ENCODE measurements around the gene PCIF1.
"Not testable (repeated sequence)": the region's sequence is repeated elsewhere in the genome, so short reads cannot be mapped to it uniquely, and the experiment has no call there.

Gene PCIF1

GRCh38 chr20:45924391-45925261 is 9.9 kb upstream of the PCIF1 start:
- no peak for DNase-seq

- no peak for DNase-seq
Measured at GRCh38 chr20:45925821-45926506, 8.5 kb upstream of the PCIF1 start.

GRCh38 chr20:45926731-45927070 is 7.8 kb upstream of the PCIF1 start:
- no peak for DNase-seq

DNA sequence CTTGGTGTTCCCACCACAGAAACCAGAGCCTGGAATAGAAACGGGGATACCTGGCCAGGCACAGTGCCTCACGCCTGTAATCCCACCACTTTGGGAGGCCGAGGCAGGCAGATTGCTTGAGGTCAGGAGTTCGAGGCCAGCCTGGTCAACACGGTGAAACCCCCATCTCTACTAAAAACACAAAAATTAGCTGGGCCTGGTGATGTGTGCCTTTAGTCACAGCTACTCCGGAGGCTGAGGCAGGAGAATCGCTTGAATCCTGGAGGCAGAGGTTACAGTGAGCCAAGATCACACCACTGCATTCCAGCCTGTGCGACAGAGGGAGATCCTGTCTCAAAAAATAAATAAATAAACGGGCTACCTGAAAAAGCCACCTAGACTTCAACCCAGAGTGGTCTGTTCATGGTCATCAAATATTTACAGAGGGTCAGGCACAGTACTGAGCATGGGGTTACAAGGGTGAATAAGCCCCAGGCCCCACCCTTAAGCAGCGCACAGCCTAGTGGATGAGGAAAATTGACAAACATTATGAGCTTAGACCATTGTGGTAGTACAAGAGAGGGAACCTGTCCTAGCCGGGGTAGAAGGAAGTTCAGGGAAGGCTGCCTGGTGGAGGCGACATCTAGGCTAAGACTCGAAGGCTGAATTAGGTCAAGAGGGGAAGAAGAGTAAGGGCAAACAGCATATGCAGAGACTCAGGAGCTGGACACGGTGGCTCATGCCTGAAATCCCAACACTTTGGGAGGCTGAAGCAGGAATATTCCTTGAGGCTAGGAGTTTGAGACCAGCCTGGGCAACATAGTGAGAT is 7.2 kb upstream of the PCIF1 start:
- DNase-seq = no peak

DNA sequence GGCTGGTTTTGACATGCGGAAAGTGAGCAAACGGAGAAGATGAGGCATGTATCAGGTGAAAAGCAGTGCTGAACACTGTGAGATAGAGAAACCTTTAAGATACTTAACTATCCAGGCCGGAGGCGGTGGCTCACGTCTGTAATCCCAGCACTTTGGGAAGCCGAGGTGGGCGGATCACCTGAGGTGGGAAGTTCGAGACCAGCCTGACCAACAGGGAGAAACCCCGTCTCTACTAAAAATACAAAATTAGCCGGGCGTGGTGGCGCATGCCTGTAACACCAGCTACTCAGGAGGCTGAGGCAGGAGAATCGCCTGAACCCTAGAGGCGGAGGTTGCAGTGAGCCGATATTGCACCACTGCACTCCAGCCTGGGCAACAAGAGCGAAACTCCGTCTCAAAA is 2.8 kb upstream of the PCIF1 start:
- not testable (repeated sequence) for DNase-seq

GRCh38 chr20:45933266-45934045 is 1.0 kb upstream of the PCIF1 start:
- DNase-seq = peak; percentile 75

GRCh38 chr20:45934046-45934585 is 367 bp upstream of the PCIF1 start:
- DNase-seq = peak; percentile 70

DNA sequence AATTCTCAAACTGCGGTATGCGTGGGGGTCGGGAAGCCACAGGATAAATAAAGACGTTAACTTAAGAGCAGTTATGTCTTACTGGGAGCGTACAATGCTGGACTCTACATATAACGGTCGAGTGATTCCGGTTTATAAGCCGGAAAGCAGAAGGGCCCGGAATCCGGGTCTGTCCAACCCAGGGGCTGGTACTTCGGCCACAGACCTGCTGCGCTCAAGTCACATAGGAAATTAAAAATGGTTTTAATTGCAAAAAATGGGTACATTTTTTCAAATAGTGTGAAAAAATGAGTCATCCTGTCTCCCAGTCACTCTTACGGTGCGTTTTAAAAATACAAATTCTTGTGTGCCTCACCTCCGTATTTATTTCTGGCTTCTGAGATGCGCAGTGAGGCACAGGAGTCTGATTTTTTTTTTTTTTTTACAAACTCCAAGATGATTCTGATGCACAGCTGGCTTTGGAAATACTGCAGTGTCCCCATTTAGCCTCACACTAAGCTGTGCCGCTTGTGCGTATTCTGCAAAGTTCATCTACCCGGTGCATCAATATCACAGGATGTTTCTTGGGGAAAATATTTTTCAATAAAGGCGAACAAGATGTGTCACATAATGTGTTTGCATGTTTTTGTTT is 1.0 kb downstream of the PCIF1 start:
- DNase-seq = no peak

DNA sequence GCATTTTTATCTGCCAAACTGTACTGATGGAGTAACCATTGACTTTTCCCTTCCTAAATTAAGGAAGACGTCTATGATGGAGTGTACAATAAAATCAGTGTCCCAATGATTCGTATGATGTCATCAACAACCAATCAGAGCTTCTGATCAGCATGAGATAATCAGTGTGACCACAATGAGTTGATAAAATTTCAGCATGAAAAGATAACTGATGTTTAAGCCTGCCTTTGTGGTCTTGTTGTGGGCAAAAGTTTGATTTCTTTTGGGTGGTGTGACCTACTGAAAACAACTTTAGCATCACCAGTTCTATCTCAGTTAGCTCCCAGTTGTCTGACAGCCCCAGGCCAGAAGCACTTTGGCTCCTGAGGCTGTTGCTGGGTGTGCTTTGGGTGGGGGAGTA is 3.3 kb downstream of the PCIF1 start:
- no peak for DNase-seq

GRCh38 chr20:45938727-45939438 is 4.4 kb downstream of the PCIF1 start:
- DNase-seq = no peak

- no peak for DNase-seq
Measured at GRCh38 chr20:45940053-45940452, 5.6 kb downstream of the PCIF1 start.

GRCh38 chr20:45940469-45940868 is 6.0 kb downstream of the PCIF1 start:
- DNase-seq = no peak

- DNase-seq = no peak
Measured at GRCh38 chr20:45943613-45944012, 9.1 kb downstream of the PCIF1 start.

DNA sequence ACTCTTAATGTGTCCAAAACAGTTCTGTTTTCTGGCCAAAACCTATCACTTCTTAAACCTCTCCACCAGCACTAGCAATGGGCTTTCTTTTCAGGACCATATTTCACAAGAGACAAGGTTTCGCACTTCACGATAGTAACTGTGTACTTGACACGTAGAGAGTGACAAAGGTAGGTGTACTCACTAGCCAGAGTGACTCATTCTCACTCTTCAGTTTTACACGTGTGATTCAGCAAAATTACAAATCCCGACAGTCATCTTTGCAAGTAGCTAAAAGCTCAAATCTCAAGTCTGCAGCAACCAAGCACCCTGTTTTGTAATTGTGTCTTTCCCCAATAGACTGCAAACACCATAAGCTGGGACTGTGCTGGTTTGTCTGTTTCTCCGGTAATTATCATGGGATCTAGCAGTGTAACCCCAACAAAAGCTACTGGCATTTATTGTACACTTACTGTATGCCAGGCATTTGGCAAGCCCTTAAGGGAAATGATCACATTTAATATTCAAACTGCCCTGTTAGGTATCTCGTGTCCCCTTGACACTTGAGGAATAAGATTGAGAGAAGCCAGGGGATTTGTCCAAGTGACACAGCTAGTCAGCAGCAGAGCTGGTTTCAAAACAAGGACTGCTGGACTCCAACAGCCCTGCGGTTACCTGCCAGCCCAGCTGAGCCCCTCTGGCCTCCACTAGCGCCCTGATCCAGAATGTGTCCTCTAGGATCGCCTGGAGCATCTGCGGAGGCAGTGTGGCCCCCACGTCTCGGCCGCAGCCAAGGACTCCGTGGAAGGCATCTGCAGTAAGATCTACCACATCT is 9.9 kb downstream of the PCIF1 start:
- no peak for DNase-seq

GRCh38 chr20:45944965-45945677 is 10.6 kb downstream of the PCIF1 start:
- DNase-seq = no peak

GRCh38 chr20:45945678-45946148 is 11.2 kb downstream of the PCIF1 start:
- DNase-seq = no peak

DNA sequence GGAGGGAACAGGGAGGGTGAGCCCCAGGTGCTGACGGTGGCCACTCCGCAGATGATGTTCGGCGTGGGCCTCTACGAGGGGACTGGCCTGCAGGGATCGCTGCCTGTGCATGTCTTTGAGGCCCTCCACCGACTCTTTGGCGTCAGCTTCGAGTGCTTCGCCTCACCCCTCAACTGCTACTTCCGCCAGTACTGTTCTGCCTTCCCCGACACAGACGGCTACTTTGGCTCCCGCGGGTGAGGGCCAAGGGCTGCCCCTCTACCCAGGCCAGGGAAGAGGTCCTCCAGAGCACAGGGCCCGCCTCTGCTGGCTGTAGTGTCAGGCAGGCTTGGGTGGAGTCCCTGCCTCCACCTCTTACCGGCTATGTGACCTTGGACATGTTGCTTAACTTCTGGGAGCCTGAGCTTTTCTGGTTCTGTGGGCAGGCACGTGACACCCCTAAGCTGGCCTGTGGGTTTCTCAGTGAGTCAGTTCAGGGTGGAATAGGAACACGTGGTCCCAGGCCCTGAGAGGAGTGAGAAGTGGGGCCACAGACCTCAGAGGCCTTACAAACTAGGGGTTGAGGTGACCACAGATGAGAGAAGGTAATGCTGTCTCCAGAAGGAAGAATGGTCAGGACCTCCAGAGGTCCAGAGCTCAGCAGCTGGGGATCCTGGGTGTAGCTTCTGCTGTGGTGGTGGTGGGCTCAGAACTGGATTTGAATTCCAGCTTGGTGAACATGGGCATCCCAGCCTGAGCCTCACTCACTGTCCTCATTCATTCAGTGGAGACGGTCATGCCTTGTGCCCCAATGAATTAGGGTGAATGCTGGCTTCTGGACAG is 11.9 kb downstream of the PCIF1 start:
- DNase-seq = no peak

- no peak for DNase-seq
Measured at GRCh38 chr20:45947110-45947866, 12.8 kb downstream of the PCIF1 start.
